Midbrain (tissue), 1 donor: ENCODE results near the gene CADM1.

Source experiments
- DNase-seq: peaks from one replicate; lab custom pipeline; 2025; lab: John Stamatoyannopoulos, UW

CADM1 gene

DNA sequence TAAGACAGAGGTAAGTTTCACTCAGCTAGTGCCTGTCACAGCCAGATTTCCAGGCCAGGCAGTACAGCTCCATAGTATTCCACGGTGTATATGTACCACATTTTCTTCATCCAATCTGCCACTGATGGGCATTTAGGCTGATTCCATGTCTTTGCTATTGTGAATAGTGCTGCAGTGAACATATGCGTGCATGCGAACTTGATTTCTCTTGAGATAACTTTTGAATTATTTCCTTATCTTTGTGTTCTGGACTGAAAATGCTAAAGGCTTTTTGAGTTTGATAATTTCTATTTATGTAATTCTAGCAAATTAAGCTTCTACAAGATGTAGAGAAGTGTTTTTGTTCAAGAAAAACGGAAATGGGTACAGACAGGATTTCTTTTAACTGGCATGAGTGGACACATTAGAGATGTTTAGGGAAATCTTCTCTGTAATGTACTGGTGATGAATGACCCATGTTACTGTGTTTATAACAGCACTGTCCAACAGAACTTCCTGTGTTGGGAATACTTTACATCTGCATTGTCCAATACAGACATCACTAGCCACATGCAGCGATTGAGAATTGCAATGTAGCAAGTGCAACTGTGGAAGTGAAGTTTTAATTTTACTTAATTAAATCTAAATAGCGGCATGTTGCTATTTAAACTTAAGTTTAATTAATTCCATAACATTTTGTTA lies 151.3 kb downstream of the CADM1 start:
- no peak for DNase-seq

DNA sequence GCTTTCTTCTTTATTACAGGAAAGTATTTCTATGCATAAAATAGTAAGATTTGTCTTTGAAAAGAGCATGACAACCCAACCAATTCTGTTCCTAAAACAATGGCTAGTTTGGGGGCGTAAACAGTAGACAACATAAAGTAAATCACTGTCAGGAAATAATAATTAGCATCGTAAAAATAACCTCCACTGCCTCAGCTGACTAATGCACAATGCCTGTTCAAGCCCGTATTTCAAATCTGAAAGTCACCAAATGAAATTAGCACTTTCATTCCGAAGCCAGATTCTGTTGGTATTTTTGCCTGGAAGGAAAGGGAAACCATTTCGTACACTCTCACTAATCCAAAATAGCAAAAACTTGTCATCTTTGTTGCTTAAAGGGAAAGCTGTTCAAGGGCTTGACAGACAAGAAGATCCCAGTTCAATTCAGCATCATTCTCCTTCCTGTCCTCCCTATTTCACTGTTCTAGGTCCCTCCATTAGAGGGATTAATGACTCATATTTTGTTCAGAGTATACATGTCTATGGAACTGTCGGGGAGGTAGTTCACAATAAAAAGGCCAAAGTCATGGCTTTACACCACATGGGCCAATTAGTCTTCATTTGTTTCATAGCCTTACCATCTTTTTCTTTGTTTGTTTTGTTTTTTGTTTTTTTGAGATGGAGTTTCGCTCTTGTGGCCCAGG lies 154.7 kb downstream of the CADM1 start:
- no peak for DNase-seq

DNA sequence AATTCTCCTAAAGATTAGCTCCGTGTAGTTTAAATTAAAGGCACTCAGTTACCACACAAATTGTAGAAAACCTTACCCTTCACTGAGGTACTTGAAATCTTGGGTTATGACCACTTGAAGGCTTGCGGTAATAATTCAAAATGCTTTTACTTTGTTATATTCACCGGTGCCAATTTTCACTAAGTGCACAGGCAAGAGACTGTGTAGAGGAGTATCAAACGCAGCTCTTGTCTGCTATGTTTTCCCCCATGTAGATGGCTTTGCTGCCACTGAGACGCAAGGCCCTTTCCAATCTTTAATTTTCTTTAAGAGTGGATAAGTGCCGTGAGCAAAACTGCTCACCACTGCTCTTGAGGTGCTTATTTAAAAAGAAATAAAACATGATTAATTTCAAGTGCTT lies 155.8 kb downstream of the CADM1 start:
- no peak for DNase-seq

DNA sequence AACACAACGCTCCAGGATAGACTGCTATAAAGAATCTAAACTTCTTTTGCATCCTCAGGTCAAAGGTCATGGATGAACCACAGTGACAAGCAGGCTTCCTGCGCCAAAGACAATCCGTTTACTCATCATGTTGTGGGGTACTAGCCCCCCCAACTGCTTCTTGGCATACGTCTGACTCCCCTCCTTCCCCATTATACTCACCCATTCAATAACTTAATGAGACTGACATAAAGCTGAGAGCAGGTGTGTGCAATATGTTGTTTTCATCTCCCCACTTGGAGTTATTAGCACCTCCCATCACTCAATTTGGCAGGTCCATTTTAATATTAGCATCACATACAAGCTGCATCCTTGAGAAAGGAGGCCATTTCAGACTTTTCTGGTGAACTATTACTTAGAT lies 157.1 kb downstream of the CADM1 start:
- no peak for DNase-seq

DNA sequence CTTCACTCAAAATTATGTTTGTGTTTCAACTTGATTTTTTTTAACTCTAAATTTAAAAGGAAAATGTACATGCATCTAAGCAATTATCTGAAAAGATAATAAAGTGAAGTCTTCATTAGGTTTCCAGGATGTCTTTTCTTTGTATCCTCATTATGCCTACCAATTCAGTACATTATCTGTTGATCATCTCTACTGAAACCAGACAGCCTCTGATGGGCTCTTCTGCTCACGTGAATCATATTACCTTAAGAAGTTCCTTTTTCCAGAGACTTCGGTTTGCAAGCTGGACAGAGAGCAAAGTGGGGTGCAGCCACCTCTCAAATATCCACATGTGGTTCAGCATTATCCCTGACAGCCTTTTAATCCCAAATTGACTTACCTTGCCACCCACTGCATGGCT lies 158.4 kb downstream of the CADM1 start:
- no peak for DNase-seq

DNA sequence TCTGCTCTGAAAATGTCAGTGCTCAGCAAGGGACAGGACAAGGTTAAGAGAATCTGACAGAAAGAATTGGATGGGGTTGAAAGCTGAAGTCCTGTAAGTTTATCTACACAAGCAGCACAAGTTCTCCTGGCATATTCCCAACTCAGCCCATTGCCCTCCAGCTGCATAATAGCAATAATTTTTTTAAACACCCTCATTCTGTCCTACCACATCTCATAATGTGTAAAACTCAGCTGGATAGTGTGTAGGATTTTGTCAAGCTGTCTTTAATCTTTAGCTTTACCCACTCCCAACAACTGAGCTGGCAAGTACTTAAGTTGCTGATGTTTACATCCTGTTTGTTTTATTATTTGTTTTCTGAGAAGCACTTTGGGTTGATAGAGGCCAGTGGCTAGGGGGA lies 158.9 kb downstream of the CADM1 start:
- DNase-seq = no peak

DNA sequence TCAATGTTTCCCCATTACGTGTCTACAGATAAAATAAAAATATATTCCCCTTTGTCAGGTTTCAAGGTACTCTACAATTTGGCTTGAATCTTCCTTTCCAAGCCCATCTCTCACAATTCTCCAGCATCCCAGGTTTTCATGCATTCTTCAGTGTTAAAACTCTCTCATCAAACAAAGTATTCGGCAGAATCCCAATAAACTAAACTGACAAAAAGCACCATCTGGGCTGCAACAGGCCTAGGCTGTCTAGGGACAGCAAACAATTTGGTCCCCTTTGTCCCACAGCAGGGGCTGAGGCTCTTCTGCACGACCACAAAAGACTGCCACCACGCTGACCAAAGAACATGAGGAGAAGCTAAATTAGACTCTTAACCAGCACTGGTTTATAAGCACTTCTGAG lies 159.4 kb downstream of the CADM1 start:
- no peak for DNase-seq

DNA sequence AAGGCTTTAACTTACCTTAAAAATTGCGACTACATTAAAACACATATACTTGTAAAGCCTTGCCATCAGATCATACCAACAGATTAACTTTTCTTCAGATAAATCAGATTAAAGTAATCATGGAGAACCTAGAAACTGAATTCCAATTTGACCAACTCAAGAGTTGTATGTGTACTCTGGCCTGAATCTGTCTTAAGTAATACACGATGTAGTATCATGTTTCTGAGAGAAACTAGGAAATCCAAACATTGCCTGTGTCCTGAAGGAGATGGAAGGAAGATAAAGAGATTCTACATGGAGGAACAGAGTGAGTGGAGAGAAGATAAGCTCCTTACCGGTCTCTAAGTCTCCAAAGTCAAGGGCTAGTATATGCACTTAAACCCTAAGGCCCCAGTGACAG lies 162.1 kb downstream of the CADM1 start:
- DNase-seq = no peak

DNA sequence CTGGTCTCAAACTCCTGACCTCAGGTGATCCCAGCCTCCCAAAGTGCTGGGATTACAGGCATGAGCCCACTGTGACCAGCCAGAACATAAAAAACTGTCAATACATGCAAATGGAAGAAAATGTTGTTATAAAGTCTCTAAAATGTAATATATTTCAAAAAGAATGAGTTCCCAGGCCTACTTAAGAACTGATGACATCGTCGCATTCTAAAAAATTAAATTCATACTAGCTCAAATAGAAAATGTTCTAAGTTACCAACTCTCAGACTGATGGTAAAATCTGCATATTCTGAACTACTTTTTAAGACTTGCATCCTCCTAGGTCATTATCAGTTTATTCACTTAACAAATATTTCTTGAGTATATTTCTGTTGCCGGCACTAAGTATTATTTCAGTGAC lies 163.3 kb downstream of the CADM1 start:
- no peak for DNase-seq

DNA sequence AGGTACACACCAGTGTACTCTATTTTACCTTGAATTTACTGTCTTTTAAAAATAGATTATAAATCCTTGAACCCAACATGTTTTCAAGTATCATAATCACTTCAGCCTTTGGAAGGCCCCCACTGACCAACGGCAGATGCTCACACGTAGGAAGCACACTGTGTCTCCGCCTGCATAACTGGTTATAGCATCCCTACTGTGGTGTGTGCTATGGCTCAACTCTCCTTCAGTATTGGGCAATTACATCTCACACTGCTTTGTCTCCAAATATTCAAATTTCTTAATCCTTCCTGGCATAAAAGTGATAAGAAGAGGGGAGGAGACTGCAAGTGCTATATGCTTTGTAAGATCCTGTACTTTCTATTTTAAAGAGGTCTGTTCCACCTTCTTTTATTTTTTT lies 165.7 kb downstream of the CADM1 start:
- DNase-seq = no peak

DNA sequence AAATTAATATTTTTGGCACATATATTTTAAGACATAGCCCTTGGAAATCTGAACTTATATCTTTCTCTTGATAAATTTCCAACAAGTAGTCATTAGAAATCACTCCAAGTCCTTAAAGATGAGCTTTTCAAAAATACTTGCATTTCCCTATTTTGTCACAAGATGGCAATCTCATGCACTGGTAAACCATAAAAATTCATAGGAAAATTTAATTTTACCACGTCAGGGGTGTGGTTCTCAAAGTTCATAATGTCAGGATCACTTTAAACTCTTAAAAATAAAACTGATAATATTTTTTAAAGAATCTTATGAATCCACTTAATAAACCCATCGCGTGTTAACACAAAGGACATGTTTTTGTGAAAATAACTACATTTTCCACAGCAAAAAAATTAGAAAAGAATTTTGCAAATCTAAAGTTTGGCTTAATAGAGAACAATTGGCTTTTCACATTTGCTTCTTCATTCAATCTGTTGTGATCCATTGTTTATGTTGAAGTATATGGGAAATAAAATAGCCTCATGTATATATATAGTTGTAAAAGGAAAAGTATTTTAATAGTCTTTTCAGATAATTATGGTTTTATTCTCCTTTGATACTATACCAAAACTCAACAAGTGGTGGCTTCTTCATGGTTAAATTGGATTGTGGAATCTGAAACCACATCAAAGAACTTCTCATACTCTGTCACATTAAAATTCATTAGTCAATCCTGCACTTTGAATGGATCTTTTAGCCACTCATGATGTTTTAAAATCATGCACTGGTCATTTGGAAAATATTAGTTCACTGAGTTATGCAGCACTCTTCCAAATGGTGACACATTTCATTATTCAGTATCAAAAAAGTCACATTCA lies 169.1 kb downstream of the CADM1 start:
- DNase-seq = peak; percentile 60

DNA sequence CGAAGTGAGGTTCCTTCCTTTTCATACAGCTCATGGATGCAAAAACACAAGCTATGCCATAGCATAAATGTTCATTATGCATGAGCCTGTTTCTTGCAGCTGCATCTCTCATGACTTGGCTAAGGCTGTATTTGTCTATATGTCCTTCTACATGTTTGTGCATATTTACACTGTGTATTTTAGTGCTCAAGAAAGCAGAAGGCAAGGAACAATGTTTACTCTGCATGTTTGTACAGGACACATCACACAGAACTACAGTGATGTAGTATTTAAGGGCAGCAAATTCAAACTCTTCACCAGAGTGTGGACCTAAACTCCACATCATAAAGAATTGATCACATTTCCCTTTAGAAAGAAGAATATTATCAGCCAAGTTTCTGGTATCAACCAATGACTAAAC lies 170.3 kb downstream of the CADM1 start:
- no peak for DNase-seq

DNA sequence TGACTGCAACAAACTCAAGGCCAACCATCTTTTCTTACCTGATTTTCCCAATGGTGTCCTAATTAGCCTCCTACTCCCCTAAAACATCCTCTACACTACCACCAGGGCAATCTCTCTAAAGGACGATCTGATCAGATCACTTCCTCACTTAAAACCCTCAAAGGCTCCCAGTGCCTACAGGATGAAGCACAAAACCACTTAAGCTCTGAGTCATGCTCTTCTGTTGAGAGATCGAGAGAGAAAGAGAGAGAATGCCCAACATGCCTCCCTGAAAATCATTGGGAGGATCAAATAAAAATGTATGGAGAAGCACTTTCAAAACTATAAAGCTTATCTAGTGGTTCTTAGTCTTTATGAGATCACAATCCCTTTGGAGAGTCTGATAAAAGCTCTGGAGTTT lies 171.1 kb downstream of the CADM1 start:
- no peak for DNase-seq

DNA sequence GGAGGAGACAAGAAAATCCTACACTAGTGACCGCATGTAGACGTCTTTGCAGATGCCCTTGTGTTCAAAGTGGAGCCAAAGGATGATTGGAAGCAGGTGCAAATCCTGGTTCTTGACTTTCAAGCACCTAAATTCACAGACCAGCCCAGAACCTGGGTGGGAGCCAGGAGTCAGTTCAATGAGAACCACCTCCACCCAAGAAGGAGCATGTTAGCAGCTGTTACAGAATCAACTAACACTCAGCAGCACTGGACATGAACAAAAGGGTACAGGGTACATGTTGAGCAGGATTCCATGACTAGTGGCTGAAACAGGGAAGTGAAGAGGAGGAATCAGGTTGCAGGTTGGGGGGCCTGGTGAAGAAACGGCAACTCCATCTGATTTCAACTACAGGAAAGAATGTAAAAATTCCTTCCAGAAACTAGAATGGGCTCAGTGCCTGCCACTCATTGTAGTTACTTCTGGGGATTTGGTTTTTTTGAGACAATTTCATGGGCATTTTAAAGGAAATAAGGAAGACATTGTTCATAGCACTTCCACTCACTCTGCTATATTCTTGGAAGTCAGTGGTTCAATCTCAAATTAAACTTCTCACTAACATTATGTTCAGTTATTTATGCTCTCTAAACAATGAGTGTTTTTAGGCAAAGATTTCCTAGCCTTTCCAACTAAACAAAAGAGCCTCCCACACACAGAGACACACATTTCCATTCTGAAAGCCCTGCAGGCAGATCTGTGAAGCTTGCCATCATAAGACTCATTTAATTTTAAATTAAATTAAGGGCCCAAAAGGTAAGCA lies 173.3 kb downstream of the CADM1 start:
- no peak for DNase-seq

DNA sequence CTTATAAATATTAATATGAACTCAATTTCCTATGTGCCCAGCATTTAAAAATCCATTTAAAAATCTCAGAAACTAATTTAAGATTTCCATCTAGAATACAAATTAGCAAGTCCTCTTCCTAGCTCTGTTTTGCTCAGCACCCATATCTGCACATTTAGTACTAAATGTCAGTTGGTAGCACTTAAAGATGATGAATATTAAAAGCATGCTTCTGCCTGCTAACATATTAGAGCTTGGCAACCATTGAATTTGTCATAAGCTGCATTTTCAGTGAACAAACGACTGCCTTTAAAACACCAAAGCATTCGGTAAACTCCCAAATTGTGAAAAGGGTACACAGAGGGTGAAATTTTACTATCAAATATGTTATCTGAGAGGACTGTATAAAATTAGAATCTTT lies 177.7 kb downstream of the CADM1 start:
- DNase-seq = no peak

DNA sequence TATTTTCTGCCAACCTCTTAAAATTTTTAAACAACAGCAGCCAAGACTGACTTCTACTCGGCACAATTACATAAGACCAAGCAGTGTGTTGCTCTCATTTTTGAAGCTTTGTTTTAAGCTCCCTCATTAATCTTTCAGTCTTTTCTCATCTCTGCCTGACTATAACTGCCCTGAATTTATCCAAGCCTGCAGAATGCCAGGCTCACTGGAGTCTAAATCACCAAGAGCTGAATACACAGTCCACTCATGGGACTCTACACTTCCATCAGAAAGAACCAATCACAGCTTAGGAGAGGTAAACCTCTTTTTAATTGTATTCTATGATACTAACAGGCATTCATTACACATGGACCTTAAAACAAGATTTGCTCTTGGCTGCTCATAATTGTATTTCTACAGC lies 178.7 kb downstream of the CADM1 start:
- no peak for DNase-seq

DNA sequence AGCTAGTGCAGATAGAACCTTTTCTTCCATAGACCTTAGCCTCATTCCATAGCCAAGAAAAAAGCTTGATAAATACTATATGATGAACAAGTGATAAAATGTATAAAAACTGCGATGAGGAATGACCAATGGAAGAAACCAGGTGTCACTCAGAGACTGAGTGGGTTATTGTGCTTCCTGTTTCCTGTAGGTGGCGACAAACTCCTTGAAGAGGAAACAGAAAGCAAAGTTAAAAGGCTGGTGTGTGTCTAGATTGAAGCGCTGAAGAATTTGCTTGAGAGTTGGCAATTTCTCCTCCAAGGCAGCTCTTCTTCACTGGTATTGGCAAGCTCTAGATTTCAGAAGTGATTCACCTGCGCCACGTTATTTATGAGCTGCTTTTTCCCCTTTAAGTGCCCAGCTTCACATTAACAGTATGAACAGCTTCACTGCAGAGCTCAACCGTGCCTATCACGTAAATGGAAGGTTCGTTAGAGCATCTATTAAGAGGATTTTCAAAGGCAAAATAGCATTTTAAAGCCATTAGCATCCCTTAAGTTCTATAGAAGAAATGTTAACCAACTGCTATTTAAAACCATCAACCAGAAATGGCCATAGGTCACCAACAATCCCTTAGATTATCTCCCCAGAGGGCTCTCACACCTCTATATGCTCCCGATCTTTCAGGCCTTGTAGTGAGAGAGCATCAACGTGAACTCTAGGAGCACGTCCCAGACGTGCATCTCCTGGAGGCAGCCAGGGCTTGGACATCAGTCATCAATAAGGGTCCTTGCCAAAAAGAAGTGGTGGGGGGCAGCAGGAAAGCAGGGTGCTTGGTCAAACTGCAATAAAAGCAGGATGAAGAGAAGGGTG lies 179.4 kb downstream of the CADM1 start:
- peak; percentile 78 for DNase-seq

DNA sequence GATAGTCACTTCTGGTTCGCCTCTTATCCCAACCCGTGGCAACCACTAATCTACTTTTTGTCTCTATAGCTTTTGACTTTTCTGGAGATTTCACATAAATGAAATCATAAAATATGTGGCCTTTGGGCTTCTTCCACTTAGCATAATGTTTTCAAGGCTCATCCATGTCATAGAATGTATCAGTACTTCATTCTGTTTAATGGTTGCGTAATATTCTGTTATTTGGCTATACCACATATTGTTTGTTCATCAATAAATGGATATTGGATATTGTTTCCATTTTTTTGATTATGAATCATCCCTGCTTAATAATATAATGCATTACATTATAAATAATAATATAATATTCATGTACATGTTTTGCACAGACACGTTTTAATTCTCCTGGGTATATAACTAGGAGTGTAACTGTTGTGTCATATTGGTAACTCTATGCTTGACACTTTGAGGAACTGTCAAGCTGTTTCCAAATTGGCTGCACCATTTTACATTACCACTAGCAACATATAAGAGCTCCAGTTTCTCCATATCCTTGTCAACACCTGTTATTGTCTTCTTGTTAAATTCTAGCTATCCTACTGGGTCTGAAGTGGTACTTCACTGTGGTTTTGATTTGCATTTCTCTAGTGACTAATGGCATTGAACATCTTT lies 181.5 kb downstream of the CADM1 start:
- DNase-seq = no peak

DNA sequence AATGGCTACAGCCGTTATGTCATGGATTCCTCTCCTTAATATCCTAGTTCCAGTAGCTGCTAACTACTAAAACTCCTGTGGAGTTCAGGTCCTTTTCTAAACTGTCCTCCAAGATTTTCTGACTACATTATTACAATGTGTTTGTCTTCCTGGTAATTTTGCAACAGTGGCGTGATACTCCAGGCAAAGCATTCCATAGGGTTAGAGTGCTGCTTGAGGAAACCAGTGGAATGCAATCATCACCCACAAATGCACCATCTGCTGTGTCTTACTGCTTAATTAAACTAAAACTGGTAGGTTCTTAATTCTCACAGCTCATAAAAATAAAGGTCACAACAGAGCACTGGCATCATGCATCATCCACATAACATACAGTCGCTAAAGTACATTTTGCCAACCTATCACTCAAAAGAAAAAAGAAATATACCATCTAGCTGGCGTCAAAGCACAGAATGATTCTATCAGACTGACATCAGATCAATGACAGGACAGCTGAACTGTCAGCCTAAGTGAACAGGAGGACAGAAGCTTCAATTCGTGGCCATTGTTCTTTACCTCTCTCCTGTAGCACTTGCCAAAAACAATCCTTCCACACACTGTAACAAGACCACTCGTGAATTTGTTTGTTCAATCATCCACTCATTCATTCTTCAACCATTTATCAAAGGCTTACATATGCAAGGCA lies 182.5 kb downstream of the CADM1 start:
- no peak for DNase-seq
